Retinal pigment epithelial cell (primary cell): ENCODE data around the gene LMOD2.

Source experiments
- DNase-seq: peaks from one replicate; pipeline ENCODE4 v3.0.0-alpha.2; 2010; ENCODE audit warnings: low read depth
- H3K4me3 ChIP-seq: 2 replicates; pipeline ENCODE4 v1.5.1; 2011; ENCODE audit warnings: mild to moderate bottlenecking, low read length, control low read depth, moderate library complexity
- CTCF ChIP-seq: conservative IDR thresholded peaks from 2 replicates; pipeline ENCODE4 v1.5.1; 2011; ENCODE audit warnings: low read depth, low read length, control low read depth, inconsistent platforms

Gene LMOD2

DNA sequence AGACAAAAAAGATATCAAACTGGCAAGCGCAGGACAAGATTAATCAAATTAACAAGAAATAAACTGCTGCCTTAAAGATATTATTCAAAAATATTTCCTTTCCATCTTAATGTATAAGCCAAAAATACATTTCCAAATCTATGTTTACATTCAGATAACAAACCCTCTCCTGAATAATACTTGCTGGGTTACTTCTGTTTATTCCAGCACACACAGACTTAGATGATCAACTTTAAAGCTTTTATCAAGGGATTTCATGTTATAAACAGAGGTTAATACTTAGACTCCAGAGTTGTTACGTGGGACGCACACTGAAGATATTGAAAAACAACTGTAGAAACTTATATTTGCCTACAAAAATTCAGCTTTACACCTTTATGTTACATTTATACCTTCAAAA is 33.6 kb downstream of the LMOD2 start:
- TF ChIP-seq CTCF, result no peak

DNA sequence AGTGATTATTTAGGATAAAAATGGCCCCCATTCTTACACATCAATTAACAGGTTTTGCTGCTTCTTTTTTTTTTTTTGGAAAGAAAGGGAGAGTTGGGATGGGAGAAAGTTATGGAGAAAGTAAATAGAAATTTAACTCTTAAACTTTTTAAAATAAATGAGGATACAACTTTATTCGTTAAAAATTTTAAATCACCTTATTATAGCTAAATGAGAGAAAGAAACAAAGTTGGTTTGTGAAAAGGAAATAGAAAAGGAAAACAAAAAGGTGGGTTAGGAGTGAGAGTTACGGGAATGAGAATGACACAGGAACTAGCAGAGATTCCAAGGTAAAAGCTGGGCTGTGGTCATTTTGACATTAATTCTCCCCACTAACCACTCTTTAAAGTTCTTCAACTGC is 34.9 kb downstream of the LMOD2 start:
- no peak for TF ChIP-seq CTCF
- DNase-seq, result no peak

More for the DNA sequence above, 33.6 kb downstream of the LMOD2 start:
- no peak overlapping the region for H3K4me3 ChIP-seq
- no peak for DNase-seq

DNA sequence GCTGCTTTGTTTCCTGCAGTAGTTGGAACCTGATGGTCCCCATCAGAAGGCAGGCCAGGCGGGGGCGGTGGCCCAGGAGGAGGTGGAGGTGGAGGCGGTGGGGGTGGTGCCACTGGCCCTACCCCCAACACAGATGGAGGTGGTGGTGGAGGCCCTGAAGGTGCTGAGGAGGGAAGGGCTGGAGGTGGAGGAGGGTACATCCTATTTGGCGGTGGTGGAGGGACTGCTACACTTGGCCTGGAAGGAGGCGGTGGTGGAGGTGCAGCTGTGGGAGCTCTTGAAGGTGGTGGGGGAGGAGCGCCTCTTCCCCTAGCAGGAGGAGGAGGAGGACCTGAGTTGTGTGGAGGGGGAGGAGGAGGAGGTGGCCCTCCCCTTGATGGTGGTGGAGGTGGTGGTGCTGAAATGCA is 36.8 kb downstream of the LMOD2 start:
- TF ChIP-seq CTCF, result no peak
- H3K4me3 ChIP-seq, result no peak overlapping the region
- DNase-seq, result no peak

More for the DNA sequence above, 34.9 kb downstream of the LMOD2 start:
- no peak overlapping the region for H3K4me3 ChIP-seq

GRCh38 chr7:123695944-123696677 is 40.4 kb downstream of the LMOD2 start:
- no peak overlapping the region for H3K4me3 ChIP-seq
- TF ChIP-seq CTCF, result no peak
- no peak for DNase-seq

DNA sequence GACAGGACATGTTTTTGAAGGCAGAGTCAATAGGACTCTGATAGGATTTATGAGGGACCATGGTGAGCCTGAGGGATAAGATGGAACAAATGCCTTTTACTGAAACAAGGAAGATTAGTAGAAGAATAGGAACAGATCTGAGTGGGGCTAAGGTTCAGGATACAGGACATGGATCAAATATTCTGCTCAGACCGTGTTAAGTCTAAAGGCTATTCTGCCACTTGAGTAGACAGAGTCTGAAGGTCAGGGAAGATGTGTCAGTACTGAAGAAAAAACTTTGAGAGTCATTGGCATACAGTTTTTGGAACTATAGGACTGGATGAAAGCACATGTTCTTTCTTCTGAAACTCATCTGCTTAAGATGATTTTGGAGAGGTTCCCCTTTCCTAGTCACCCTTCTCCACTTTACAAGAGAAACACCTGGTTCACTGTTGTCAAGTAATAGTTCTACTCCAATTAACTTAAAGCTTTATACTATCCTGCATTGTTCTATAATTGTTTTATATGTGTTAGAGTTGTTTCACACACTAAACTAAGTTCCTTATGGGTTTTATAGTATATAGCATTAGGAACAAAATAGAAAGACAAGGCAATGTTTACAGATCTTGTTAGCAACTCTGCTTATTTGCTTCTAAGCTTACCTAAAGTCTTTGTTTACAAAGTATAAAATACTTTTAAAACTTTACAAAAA is 49.7 kb downstream of the LMOD2 start:
- H3K4me3 ChIP-seq, result no peak overlapping the region
- DNase-seq, result no peak
- TF ChIP-seq CTCF, result no peak

- H3K4me3 ChIP-seq, result no peak overlapping the region
- no peak for DNase-seq
- TF ChIP-seq CTCF, result no peak
These were observed 53.9 kb downstream of the LMOD2 start for GRCh38 chr7:123709525-123709924.

GRCh38 chr7:123710683-123711082 is 55.0 kb downstream of the LMOD2 start:
- no peak overlapping the region for H3K4me3 ChIP-seq
- no peak for DNase-seq
- TF ChIP-seq CTCF, result no peak
